Caco-2 (cell line): ENCODE results near the gene PRPSAP2. TPM values are rescaled to one million over a fixed set of nuclear protein-coding genes. Genes with fewer than 3 reads are reported as not detected.

ENCODE experiments used
- BruUV-seq: library from RNA; stranded (reverse); fragments of 400-500 nt; replicated peaks from 2 replicates; lab custom pipeline; 2021; lab: Mats Ljungman, UMichigan
- CTCF ChIA-PET: fragments of 300-600 bp; sonication (Branson Sonifier 250); formaldehyde crosslinking; loops from one replicate; lab custom pipeline; 2022; ENCODE audit warnings: antibody characterized with exemption; lab: Charles Lee
- POLR2A ChIA-PET: fragments of 300-600 bp; sonication (Branson Sonifier 250); formaldehyde crosslinking; loops from one replicate; lab custom pipeline; 2022; ENCODE audit warnings: antibody characterized with exemption; lab: Charles Lee
- DNase-seq, 2 experiments: peaks; one replicate each; pipeline versions ENCODE4 v3.0.0 to v3.0.0-alpha.2; 2020 to 2022
- H3K27me3 ChIP-seq: replicated peaks from 2 replicates; pipeline ENCODE4 v1.6.0; 2011; ENCODE audit warnings: low read length; ENCODE audit not compliant: control insufficient read depth, insufficient read depth
- H3K36me3 ChIP-seq: 2 replicates; pipeline ENCODE4 v1.5.1; 2011; ENCODE audit warnings: low read length; ENCODE audit not compliant: control insufficient read depth, insufficient read depth
- H3K4me1 ChIP-seq: fragments of 250-450 bp; sonication (Bioruptor Pico); 2 replicates; pipeline ENCODE4 v1.5.1; 2020; ENCODE audit warnings: mild to moderate bottlenecking
- H3K4me3 ChIP-seq: 2 replicates; pipeline ENCODE4 v1.5.1; 2011; ENCODE audit warnings: low read depth, mild to moderate bottlenecking, control low read depth, low read length
- H3K9me3 ChIP-seq: fragments of 250-450 bp; sonication (Bioruptor Pico); 2 replicates; pipeline ENCODE4 v1.5.1; 2020; ENCODE audit warnings: mild to moderate bottlenecking, moderate library complexity
- H3K27ac Mint-ChIP-seq: one replicate; pipeline ENCODE4 v1.8.0; 2022; ENCODE audit warnings: mixed read lengths; ENCODE audit not compliant: unreplicated experiment
- H3K27me3 Mint-ChIP-seq: one replicate; pipeline ENCODE4 v1.8.0; 2022; ENCODE audit warnings: mixed read lengths; ENCODE audit not compliant: insufficient read depth, unreplicated experiment
- H3K36me3 Mint-ChIP-seq: one replicate; pipeline ENCODE4 v1.8.0; 2022; ENCODE audit warnings: mild to moderate bottlenecking, mixed read lengths; ENCODE audit not compliant: insufficient read depth, unreplicated experiment
- H3K4me1 Mint-ChIP-seq: one replicate; pipeline ENCODE4 v1.8.0; 2022; ENCODE audit warnings: low read depth, mixed read lengths; ENCODE audit not compliant: unreplicated experiment
- H3K4me3 Mint-ChIP-seq: one replicate; pipeline ENCODE4 v1.8.0; 2022; ENCODE audit warnings: mild to moderate bottlenecking, moderate library complexity, mixed read lengths; ENCODE audit not compliant: unreplicated experiment
- H3K9me3 Mint-ChIP-seq: one replicate; pipeline ENCODE4 v1.8.0; 2022; ENCODE audit warnings: mixed read lengths; ENCODE audit not compliant: unreplicated experiment
- CTCF ChIP-seq, 2 experiments: fragments of 200-600 bp in 1 of 2; IDR thresholded peaks; 1 replicate in 1 of 2; 2 replicates in 1 of 2; pipeline versions ENCODE4 v1.5.1 to v1.8.0; 2011 to 2022; ENCODE audit warnings: antibody characterized with exemption in 1 of 2, control low read depth in 1 of 2, inconsistent platforms in 1 of 2, low read depth in 1 of 2, low read length in 1 of 2, mild to moderate bottlenecking in 1 of 2, moderate library complexity in 1 of 2; ENCODE audit not compliant: insufficient read depth in 1 of 2, severe bottlenecking in 1 of 2, unreplicated experiment in 1 of 2
- intact Hi-C: fragments of 100-400 bp; cut with micrococcal nuclease; formaldehyde crosslinking; loops from one replicate; pipeline ENCODE4 v1.10.0; 2022; ENCODE audit not compliant: unreplicated experiment
- total RNA-seq: library from RNA; stranded (reverse); gene quantifications from 2 replicates; pipeline ENCODE4 v1.2.3, GENCODE V29; 2022

The PRPSAP2 gene
- total RNA-seq, 1 experiment from 2014 or later: 49.0 TPM

DNA sequence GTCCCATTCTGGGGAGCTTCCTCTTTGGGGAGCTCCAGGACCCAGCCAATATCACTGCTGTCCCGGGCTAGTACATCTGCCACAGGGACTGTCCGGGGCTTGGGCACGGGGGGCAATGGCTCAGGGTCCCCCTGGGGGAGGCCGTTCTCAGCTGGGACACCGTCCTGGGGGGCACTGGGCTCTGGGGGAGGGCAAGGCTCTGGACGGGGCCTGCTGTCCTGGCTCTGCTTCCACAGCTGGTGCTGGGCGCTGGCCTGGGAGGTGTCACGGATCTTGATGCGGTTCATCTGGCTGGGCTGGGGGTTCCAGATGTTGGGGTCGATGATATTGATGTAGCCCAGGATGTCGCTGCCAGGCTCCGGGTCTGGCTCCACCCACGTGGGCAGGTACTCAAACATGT, 120.1 kb downstream of the PRPSAP2 start:
- Histone ChIP-seq H3K36me3 (peaks cover 1% of the 10 kb centered on the region), H3K27me3 (no peaks in the 10 kb centered on the region), H3K9me3 (no peaks in the 10 kb centered on the region), H3K4me1 (peaks cover 11% of the 10 kb centered on the region; the same call in 1 of the 2 replicates), H3K4me3 (no peak overlapping the region)
- H3K27ac Mint-ChIP-seq: no peak overlapping the region
- no peaks in the 10 kb centered on the region for H3K4me1 Mint-ChIP-seq
- TF ChIP-seq CTCF (IDR thresholded peaks at IDR 0.05; ENCODE audit: insufficient read depth in 1 of 2, low read depth in 1 of 2, low read length in 1 of 2, severe bottlenecking in 1 of 2, unreplicated experiment in 1 of 2): no peak
- no peaks in the 10 kb centered on the region for H3K27me3 Mint-ChIP-seq
- ChIA-PET POLR2A (no interaction called here), CTCF (no interaction called here)
- intact Hi-C loops: no loop called here
- H3K4me3 Mint-ChIP-seq: no peak overlapping the region
- no TSS peak for BruUV-seq
- DNase-seq: no peak
- H3K36me3 Mint-ChIP-seq: peaks cover 49% of the 10 kb centered on the region
- no peaks in the 10 kb centered on the region for H3K9me3 Mint-ChIP-seq

GRCh38 chr17:18978655-18979054, 120.7 kb downstream of the PRPSAP2 start:
- Mint-ChIP-seq H3K4me1 (no peaks in the 10 kb centered on the region), H3K9me3 (no peaks in the 10 kb centered on the region), H3K36me3 (peaks cover 44% of the 10 kb centered on the region), H3K4me3 (no peak overlapping the region), H3K27me3 (no peaks in the 10 kb centered on the region), H3K27ac (no peak overlapping the region)
- H3K4me3 ChIP-seq: no peak overlapping the region
- BruUV-seq: no TSS peak
- peaks cover 1% of the 10 kb centered on the region for H3K36me3 ChIP-seq
- no peak for DNase-seq
- POLR2A ChIA-PET: no interaction called here
- intact Hi-C loops: no loop called here
- peaks cover 11% of the 10 kb centered on the region; the same call in 1 of the 2 replicates for H3K4me1 ChIP-seq
- CTCF ChIA-PET: no interaction called here
- no peaks in the 10 kb centered on the region for H3K27me3 ChIP-seq
- no peak for TF ChIP-seq CTCF (IDR thresholded peaks at IDR 0.05; ENCODE audit: insufficient read depth in 1 of 2, low read depth in 1 of 2, low read length in 1 of 2, severe bottlenecking in 1 of 2, unreplicated experiment in 1 of 2)
- no peaks in the 10 kb centered on the region for H3K9me3 ChIP-seq

Other genes with a start within 250 kb of the PRPSAP2 start
- gene TBC1D28, start 213.7 kb upstream of the PRPSAP2 start, total RNA-seq: not detected in 2 replicates
- 7.0 and 7.3 TPM in 2 replicates for gene FOXO3B, start 175.8 kb upstream of the PRPSAP2 start, total RNA-seq
- gene FBXW10, start 114.1 kb upstream of the PRPSAP2 start, total RNA-seq: 0.11 TPM in 1 of 2 replicates, not detected in the other
- gene TVP23B, start 76.9 kb upstream of the PRPSAP2 start, total RNA-seq: 29.1 and 33.0 TPM in 2 replicates
- 0.19 and 0.27 TPM in 2 replicates for gene SLC5A10, start 94.0 kb downstream of the PRPSAP2 start, total RNA-seq
- 24.3 and 28.1 TPM in 2 replicates for gene FAM83G, start 146.6 kb downstream of the PRPSAP2 start, total RNA-seq
- gene GRAP, start 188.8 kb downstream of the PRPSAP2 start, total RNA-seq: 0.50 TPM in 1 of 2 replicates, not detected in the other